Stimulated activated CD8-positive, alpha-beta memory T cell treated with anti-CD3 and anti-CD28 coated beads, Interleukin-4, amount 100 ng/mL, for 4 hours (primary cell): ENCODE measurements around the gene MYO15B.

Experiments used
- DNase-seq, 2 donors: peaks; one replicate each; pipeline ENCODE4 v3.0.0-alpha.2; 2020; ENCODE audit warnings: low read depth in 2 of 2, low spot score in 1 of 2

MYO15B gene

GRCh38 chr17:75601057-75601987 lies 13.7 kb downstream of the MYO15B start:
- peak in 1 of 2 donors; percentile 35 for DNase-seq

GRCh38 chr17:75602644-75603043 lies 15.0 kb downstream of the MYO15B start:
- DNase-seq, result no peak

GRCh38 chr17:75603123-75603522 lies 15.5 kb downstream of the MYO15B start:
- DNase-seq, result no peak

- DNase-seq, result no peak
These were observed 16.6 kb downstream of the MYO15B start for GRCh38 chr17:75604034-75604695.

- no peak for DNase-seq
These were observed 18.2 kb downstream of the MYO15B start for GRCh38 chr17:75605790-75606189.

- DNase-seq, result no peak
These were observed 19.5 kb downstream of the MYO15B start for GRCh38 chr17:75607086-75607485.

GRCh38 chr17:75610103-75610984 lies 22.7 kb downstream of the MYO15B start:
- DNase-seq, result no peak

GRCh38 chr17:75611851-75612429 lies 24.3 kb downstream of the MYO15B start:
- DNase-seq, result no peak

- no peak for DNase-seq
These were observed 25.5 kb downstream of the MYO15B start for GRCh38 chr17:75612906-75613626.

- DNase-seq, result no peak
These were observed 26.4 kb downstream of the MYO15B start for GRCh38 chr17:75614006-75614405.

GRCh38 chr17:75614556-75615270 lies 27.1 kb downstream of the MYO15B start:
- DNase-seq, result no peak

- DNase-seq, result no peak
These were observed 27.7 kb downstream of the MYO15B start for GRCh38 chr17:75615301-75615700.

GRCh38 chr17:75616521-75617122 lies 29.0 kb downstream of the MYO15B start:
- DNase-seq, result no peak

- DNase-seq, result no peak
These were observed 29.6 kb downstream of the MYO15B start for GRCh38 chr17:75617218-75617617.

- no peak for DNase-seq
These were observed 30.1 kb downstream of the MYO15B start for GRCh38 chr17:75617675-75618074.

- no peak for DNase-seq
These were observed 32.2 kb downstream of the MYO15B start for GRCh38 chr17:75619506-75620431.

- no peak for DNase-seq
These were observed 33.9 kb downstream of the MYO15B start for GRCh38 chr17:75621489-75621888.

- DNase-seq, result no peak
These were observed 34.5 kb downstream of the MYO15B start for GRCh38 chr17:75622076-75622475.
